Measurements from ENCODE around the gene TMEM185B.

- TF ChIP-seq POLR2A (IDR thresholded peaks at IDR 0.05; ENCODE audit: low read depth, low read length) (no peak), POLR2AphosphoS5 (IDR thresholded peaks at IDR 0.05; ENCODE audit: low read depth, low read length) (no peak), TAF1 (IDR thresholded peaks at IDR 0.05; ENCODE audit: borderline replicate concordance, low read depth, low read length) (no peak)
Measured at GRCh38 chr2:120219766-120220165, 3.4 kb downstream of the TMEM185B start.
